Measurements from ENCODE around the gene KNDC1.

DNA sequence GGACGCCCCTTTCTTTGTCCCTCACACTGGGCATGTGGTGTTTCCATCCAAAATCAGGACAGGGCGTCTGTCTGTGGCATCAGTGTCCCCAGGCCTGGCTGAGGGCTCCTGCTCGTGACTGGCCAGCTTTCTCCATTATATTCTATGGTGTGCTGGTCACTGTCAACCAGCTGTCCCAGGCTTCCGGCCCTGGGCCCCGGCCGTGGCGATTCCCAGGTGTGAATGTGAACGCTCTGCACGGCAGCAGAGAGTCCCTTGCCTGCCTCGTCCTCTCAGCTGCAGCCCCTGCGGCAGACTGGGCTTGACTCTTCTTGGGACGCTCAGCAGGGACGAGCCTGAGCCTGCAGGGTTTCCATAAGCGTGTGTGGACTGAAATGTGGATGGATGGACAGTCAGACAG is 64.1 kb downstream of the KNDC1 start:
- no peak for TF ChIP-seq POLR2A (IDR thresholded peaks at IDR 0.05)
- TF ChIP-seq, protein P1, sequence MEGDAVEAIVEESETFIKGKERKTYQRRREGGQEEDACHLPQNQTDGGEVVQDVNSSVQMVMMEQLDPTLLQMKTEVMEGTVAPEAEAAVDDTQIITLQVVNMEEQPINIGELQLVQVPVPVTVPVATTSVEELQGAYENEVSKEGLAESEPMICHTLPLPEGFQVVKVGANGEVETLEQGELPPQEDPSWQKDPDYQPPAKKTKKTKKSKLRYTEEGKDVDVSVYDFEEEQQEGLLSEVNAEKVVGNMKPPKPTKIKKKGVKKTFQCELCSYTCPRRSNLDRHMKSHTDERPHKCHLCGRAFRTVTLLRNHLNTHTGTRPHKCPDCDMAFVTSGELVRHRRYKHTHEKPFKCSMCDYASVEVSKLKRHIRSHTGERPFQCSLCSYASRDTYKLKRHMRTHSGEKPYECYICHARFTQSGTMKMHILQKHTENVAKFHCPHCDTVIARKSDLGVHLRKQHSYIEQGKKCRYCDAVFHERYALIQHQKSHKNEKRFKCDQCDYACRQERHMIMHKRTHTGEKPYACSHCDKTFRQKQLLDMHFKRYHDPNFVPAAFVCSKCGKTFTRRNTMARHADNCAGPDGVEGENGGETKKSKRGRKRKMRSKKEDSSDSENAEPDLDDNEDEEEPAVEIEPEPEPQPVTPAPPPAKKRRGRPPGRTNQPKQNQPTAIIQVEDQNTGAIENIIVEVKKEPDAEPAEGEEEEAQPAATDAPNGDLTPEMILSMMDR (IDR thresholded peaks at IDR 0.05): no peak
